HFF-Myc (cell line): ENCODE results near the gene FAF1.
A peak's percentile ranks its signal among the peaks of the same experiment; 100 is the strongest.

Experiments
- DNase-seq: peaks from one replicate; pipeline ENCODE4 v3.0.0-alpha.2; 2011; ENCODE audit warnings: low read depth; ENCODE audit errors: extremely low read depth
- H3K4me3 ChIP-seq: replicated peaks from 2 replicates; pipeline ENCODE4 v1.5.1; 2011; ENCODE audit warnings: low read depth, mild to moderate bottlenecking, control low read depth, low read length
- TF ChIP-seq, protein P1 (sequence below): IDR thresholded peaks from 2 replicates; pipeline ENCODE4 v1.5.1; 2012; ENCODE audit warnings: mild to moderate bottlenecking, low read depth, low read length, control low read depth; ENCODE audit errors: missing control alignments

FAF1 gene

DNA sequence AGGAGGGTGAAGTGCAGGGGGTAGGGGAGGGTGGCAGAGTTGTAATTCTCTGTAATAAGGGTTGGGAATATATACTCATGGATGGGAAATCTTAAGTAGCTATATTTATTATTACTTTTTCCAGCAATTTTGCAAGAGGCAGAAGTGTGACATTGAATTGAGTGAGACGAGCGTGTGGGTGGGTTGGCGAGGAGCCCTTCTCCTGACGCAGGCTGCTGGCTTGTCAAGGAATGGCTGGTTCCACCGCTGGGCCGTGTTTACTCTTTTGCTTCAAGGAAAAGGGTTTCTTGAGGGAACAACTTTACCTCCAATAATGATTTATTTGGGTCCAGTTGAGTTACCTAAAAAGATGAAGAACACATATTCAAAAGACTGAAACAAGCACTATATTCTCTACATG, 518.9 kb downstream of the FAF1 start:
- TF ChIP-seq, protein P1, sequence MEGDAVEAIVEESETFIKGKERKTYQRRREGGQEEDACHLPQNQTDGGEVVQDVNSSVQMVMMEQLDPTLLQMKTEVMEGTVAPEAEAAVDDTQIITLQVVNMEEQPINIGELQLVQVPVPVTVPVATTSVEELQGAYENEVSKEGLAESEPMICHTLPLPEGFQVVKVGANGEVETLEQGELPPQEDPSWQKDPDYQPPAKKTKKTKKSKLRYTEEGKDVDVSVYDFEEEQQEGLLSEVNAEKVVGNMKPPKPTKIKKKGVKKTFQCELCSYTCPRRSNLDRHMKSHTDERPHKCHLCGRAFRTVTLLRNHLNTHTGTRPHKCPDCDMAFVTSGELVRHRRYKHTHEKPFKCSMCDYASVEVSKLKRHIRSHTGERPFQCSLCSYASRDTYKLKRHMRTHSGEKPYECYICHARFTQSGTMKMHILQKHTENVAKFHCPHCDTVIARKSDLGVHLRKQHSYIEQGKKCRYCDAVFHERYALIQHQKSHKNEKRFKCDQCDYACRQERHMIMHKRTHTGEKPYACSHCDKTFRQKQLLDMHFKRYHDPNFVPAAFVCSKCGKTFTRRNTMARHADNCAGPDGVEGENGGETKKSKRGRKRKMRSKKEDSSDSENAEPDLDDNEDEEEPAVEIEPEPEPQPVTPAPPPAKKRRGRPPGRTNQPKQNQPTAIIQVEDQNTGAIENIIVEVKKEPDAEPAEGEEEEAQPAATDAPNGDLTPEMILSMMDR = no peak
- no peak overlapping the region for H3K4me3 ChIP-seq
- no peak for DNase-seq

DNA sequence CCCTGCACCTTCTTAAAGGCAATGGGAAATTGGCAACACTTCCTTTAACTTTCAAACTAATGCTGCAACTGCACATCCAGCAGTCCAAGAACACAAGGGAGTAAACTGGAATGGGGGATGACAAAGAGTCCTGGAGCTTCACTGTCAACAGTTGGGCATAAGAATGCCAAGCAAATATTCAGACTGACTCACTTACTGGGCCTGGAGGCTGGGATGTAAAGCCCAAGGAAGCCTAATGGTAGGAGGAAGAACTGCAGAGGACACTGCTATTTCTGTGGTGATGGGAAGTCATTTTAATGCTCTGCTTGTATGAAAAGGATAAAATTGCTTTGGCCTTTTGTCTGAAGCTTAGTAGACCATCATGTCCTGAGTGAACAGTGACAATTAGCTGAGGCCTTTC, 521.1 kb downstream of the FAF1 start:
- TF ChIP-seq, protein P1 = peak; percentile 5
- no peak overlapping the region for H3K4me3 ChIP-seq
- DNase-seq = no peak

DNA sequence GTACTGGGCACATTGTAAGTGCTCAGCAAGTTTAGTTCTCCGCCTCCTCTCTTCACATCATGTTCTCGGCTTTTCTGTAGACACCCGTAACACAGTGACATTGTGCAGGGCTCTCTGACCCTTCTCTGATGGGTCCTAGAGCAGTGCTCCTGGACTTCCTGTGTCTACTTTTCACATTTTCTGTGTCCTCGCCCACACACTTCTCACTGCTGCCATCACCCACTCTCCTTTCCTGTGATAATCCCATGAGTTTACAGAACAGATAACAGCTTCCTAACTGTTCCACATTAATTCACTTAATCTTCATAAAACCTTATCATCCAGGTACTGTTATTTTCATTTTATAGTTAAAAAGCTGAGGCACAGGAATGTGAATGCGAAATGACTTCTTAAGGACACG, 523.6 kb downstream of the FAF1 start:
- TF ChIP-seq, protein P1 = no peak
- no peak overlapping the region for H3K4me3 ChIP-seq
- no peak for DNase-seq

DNA sequence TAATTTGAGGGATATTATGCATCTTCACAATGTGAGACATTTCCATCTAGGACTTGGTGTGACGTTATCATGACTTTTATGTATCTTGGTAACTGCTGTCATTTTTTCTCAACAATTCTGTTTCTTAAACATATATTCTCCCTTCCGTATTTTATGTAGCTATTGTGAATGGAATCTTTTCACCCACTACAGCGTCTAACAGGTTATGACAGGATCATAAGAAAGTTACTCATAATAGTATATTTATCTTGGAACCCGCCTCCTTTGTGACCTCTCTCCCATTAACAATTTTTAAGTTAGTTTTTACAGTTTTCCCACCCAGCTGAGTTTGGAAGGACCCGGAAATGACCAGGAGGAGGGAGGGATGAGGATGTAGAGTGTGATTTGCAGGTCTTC, 530.1 kb downstream of the FAF1 start:
- DNase-seq = no peak
- H3K4me3 ChIP-seq = no peak overlapping the region

DNA sequence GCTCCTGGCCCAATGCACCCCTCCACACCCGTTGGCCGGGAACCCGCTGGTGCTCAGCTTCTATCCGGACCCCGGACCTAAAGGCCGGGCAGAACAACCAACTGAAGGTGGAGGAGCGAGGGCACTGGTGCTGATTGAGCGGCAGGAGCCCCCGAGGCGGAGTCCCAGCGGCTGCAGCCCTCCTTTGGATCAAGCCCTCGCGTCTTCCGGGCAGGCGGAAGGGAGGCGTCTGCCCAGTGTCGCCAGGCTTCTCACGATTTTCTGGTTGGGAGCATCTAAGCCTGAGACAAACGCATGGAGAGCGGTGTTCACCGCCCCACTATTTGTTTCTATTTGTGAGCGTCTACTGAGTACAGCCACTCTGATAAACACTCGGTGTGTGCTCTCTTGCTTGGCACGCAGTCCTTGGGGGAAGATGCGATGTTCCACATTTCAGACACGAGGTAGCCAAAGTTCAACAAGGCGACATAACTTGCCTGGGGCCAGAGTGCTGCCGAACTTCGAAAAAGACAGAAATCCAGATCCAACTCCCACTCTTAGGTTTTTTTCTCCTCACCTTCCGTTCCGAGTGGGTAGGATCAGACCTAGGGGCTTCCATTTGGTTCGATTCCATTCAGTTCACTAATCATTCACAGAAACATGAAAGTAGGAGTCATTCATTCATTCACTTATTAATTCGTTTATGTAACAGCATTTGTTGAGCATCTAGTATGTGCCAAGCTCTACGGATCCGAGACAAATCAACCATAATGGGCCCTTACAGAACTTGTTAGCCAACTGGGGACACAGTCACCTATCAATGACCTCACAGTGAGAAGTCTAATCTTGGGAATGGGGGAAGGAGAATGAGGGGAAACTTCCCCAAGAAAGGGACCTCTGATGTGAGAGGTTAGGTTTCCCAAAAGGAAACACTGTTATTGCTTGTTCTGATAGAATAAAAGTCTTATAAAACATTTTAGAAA, 532.0 kb downstream of the FAF1 start:
- DNase-seq = no peak
- H3K4me3 ChIP-seq = no peak overlapping the region
- TF ChIP-seq, protein P1 = no peak

More for the DNA sequence above, 530.1 kb downstream of the FAF1 start:
- TF ChIP-seq, protein P1 = no peak

DNA sequence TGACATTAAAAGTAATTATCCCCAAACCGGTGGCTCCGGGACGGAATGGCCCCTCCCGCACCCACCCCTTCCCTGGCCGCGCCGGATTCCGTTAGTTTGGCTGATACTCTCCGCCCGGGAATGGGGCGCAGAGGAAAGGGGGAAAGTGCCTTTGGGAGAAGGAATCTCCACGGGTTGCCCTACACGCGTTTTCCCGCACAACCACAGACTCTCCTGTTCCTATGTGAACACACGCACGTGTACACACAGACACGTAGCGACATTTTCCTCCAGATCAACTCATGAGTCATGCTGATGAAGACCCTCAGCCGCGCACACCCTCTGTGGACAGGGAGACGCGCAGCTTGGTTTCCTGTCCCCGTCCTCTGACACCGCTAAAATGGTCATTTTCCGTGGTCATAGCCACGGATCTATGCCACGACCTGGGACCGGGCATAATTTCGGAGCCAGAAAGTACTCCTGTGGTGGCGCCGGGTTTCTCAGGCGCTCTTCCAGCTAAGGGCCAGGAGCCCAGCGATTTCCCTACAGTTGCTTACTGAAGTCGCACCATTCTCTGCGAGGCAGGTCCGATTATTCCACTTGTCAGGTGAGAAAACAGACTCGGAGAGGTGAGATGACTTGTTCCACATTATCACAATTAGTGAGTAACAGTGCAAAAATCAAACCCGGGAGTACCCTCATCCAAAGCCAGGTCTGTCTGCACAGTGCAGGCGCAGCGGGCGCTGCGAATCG, 532.8 kb downstream of the FAF1 start:
- H3K4me3 ChIP-seq = no peak overlapping the region

More for the DNA sequence above, 532.8 kb downstream of the FAF1 start:
- DNase-seq = no peak
- TF ChIP-seq, protein P1 = no peak
